Stimulated activated CD8-positive, alpha-beta memory T cell treated with anti-CD3 and anti-CD28 coated beads, Interleukin-12 subunit alpha, Interleukin-12 subunit beta, amount 100 ng/mL, for 4 hours (primary cell): ENCODE measurements around the gene ZSCAN22.
"Not testable (repeated sequence)": the region's sequence is repeated elsewhere in the genome, so short reads cannot be mapped to it uniquely, and the experiment has no call there.

Experiments used
- DNase-seq: peaks from one replicate; pipeline ENCODE4 v3.0.0-alpha.2; 2020; ENCODE audit warnings: low read depth

ZSCAN22 gene

DNA sequence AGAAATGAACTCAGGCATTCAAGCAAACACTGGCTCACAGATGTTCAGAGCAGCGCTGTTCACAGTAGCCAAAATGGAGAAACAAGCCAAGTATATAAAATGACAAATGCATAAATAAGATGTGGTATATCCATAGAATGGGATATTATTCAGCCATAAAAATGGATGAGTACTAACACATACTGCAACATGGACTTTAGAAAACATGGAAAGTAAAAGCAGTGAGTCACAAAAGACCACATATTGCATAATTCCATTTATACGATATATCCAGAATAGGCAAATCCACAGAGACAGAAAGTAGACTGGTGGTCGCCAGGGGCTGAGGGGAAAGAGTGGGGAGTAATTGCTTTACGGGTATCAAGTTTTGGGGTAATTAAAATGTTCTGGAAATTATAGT lies 47.4 kb downstream of the ZSCAN22 start:
- no peak for DNase-seq

- not testable (repeated sequence) for DNase-seq
Observed at GRCh38 chr19:58376724-58377123, 49.9 kb downstream of the ZSCAN22 start.

- DNase-seq, result no peak
Observed at GRCh38 chr19:58379246-58379645, 52.5 kb downstream of the ZSCAN22 start.

GRCh38 chr19:58380037-58380661 lies 53.4 kb downstream of the ZSCAN22 start:
- DNase-seq, result no peak

- DNase-seq, result peak; percentile 93
Observed at GRCh38 chr19:58380662-58381459, 54.1 kb downstream of the ZSCAN22 start, which contains the start of gene ZNF837. Gene ZNF837, minus strand, starts transcription at chr19:58381030. Its CDS starts 11,698 bp downstream, at chr19:58369332.

DNA sequence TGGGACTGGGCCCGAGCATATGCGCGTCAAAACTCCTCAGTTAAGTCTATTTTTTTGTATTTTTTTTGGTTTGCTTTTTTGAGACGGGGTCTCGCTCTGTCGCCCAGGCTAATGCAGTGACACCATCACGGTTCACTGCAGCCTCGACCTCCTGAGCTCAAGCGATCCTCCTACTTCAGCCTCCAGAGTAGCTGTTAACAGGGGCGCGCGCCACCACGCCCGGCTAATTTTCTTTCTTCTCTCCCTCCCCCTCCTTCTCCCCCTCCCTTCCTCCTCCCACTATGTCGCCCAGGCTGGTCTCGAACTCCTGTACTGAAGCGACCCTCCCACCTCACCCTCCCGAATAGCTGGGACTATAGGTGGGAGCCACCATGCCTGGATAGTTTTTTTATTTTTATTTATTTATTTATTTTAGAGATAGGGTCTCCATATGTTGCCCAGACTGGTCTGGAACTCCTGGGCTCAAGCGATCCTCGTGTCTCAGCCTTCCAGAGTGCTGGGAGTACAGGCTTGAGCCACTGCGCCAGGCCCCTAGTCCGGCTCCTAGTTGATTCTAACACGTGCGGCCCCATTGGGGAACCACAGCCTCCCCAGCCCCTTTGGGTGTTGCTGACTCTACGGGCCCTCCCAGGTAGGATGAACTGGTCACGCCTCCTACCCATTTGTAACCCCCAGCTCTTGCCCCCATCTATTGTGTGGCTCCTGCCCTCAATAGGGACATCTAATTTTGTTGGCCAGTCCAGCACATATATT lies 54.8 kb downstream of the ZSCAN22 start:
- no peak for DNase-seq

DNA sequence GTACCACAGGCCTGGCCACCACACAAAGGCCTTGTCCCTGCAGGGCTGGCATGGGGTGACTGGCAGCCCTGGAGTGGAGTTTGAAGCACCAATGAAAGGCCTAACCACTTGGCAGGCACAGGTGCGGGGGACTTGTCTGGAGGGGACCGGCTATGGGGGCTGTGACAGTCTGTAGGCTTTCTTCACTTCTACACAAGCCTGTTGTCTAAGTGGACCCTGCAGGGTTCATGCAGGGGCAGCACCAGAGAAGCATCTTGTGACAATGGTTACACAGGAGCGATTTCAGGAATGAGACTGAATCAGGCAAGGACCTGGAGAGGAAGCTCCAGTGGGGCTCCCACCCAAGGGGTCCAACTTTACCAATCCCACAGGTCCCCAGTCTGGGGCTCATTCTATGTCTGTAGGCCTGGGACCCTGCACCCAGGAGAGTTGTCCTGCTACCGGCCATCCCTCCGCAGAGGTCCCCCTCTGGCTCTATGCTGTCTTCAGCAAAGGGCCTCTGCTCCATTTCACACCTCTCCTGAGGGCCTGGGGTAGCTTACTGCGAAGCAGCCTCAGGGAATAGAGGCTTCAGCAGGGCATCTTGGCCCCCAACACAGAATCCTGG lies 56.3 kb downstream of the ZSCAN22 start:
- DNase-seq, result no peak

DNA sequence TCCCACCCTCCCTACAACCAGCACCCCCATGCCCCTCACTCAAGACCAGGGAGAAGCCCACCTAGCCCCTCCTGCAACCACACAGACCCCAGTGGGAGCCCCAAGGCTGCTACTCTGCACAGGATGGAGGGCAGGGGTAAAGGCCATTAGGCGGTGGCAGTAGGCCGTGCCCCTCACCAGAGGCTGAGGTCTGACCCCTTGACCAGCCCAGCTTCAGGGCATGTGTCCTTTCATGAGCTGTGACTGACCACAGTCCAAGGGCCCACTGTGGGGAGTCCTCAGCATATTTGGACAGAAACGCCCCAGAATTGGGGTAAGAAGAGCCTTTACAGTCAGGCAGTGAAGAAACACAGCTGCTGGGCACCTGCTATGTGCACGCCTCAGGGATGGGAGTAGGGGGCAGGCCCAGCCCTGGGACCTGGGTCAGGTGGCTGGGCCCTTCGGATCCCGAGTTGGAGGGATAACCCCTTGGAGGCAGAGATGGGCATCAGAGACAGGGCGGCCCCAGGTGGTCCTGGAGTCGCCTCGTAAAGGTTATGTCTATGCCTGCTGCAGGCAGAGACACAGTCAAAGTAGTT lies 58.6 kb downstream of the ZSCAN22 start:
- DNase-seq, result no peak

- DNase-seq, result no peak
Observed at GRCh38 chr19:58385891-58386575, 59.2 kb downstream of the ZSCAN22 start.

GRCh38 chr19:58386576-58387337 lies 60.0 kb downstream of the ZSCAN22 start, which contains the start of gene RPS5:
Gene RPS5, plus strand, starts transcription at chr19:58387269. Its CDS starts 869 bp downstream, at chr19:58388138.
- DNase-seq, result peak; percentile 89

- DNase-seq, result no peak
Observed at GRCh38 chr19:58387338-58388174, 60.8 kb downstream of the ZSCAN22 start.

GRCh38 chr19:58388175-58388526 lies 61.4 kb downstream of the ZSCAN22 start:
- no peak for DNase-seq
